ENCODE measurements around the gene AFF3.

The AFF3 gene

DNA sequence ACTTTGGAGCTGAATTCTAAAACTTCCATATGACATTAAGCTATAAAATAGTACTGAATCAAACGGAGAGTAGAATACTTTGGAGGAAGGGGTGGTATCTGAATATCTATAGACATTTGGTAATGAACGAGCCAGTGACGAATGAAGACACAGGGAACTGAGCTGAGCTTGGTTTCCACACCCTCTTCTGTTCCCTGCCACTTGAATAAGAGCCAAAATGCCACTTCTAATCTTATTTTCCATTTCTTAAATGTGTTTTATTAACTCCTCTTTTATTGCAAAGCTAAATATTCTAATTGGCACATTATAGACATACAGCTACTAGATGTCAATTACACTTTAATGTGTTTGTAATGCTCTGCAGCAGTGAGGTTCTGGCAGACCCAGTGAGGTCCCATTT, 76.1 kb downstream of the AFF3 start:
- DNase-seq = no peak

DNA sequence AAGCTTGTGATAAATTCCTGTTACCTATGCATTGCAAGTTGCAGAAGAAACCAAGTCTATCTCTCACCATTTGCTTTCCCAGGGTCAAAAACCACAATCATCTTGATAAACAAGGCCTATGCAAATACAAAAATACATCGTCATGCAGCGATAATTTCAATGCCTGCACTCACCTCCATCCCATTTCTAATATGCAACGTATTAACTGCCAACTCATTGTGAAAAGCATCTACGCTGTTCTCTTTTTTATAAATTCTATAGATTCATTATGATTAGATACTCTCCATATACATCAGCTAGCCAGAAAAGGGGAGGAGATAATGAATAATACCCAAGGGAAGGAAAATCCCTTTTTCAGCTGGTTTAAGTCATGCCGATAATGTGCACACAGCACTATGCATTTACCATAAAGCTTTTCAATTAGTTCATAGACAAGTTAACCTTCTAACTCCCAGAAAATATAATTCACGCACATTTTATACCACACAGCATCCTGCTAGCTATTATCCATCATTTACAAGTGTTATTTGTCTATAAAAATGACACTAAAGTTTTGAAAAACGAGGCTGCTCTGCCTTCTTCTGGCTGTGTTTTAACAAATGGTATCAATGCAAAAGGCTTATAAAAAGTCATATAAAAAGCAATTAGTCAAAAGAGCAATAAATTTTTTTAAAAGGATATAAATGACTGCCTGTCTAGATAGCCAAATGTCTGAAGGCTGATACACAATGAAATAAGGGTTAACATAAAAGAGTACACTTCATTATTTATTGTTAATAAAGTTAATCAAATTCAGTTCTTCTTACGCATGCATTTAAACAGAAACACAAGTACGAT, 77.6 kb downstream of the AFF3 start:
- DNase-seq = no peak

DNA sequence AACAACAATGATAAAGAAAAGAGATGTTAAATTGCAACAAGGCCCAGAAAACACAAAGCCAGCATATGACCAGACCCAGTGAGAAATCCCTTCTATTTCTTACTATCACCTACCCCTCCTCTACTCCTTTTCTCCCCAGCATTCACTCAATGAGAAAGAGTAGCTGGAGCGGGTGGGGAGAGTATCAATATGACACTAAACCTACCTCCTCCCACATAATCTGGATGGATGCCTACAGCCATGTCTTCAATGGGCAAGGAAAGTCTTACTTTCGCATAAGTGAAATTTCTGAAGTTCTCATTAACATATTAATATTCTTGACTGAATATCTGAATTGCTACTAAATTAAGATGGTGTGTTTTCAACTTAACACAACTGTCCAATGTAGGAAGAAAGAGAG, 78.2 kb downstream of the AFF3 start:
- no peak for DNase-seq

DNA sequence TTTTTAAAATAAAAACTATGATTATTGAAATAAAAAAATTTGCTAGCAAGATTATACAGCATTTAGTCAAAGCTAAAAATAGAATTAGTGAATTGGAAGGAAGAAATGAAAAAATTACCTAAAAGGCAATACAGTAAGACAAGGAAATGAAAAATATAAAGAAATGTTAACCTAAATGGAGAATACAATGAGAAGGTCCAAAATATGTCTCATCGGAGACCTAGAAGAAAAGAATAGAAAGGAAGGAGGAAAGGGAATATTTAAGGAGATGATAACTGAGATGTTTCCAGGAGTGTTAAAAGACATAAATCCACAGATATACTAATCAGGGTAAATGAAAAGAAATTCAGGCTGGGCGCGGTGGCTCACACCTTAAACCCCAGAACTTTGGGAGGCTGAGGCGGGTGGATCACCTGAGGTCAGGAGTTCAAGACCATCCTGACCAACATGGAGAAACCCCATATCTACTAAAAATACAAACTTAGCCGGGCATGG, 78.9 kb downstream of the AFF3 start:
- DNase-seq = no peak

DNA sequence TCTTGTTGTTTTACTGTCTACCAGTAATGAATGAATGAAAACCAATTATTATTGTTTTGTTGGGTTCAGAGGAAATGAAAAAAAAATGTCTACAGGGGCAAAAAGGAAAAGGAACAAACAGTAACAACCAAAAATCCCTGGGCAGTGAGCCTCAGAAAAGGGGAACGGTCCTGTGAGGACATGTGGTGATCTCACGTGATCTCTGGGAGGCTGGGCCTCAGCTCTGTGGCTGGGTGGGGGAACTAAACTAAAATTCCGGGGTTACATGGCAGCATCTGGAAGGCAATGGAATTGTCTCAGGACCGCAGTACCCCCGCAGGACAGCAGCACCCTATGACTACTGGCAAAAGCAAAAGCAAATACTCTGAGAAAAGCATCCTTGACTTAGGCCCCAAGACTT, 80.1 kb downstream of the AFF3 start:
- no peak for DNase-seq

DNA sequence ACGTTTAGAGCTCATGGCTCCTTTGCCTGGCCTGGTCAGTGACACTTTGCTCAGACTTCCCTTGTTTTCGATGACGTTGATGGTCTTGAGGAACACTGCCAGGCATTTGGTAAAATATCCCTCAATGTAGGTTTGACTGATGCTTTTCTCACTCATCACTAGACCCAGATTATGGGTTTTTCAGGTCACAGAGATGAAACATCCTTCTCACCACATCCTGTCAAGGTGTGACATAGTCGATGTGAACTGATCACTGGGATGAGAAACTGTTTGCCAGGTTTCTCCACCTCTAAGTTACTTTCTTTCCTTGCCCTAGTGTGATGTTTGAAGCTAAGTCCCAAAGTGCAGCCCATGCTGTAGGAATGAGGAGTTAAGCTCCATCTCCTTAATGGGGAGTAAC, 81.5 kb downstream of the AFF3 start:
- DNase-seq = no peak

DNA sequence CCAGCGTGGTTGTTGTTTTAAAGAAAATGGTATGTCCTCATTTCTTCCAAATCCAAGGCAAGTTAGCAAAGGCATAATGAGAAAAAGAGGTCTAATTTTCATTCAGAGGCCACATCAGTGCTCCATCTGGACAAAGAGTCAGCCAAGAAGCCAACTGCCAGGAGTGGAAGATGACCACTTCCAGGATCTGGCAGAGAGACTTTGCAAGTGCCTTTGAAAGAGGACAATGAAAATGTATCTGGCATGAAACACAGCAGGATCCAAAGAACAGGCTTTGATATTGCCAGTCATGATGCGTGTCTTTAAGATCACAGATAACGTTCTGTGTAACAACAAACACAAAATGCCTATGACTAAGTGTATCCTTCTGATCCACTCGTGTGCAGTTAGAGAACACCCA, 82.8 kb downstream of the AFF3 start:
- DNase-seq = no peak

DNA sequence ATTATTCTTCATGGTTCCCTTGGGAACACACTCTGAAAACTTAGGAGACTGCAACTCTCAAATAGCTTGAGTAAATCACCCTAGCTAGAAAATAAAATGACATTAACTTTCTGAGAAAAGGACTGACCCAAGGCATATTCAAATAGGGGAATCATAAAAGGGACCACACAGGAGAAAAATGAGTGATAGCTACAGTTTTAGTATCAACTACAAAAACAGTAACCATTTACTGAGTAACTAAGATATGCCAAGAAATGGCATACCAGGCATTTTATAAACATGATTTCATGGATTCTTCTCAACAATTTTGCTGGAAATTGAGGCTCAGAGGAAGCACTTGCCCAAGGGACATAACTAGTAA, 84.5 kb downstream of the AFF3 start:
- no peak for DNase-seq

DNA sequence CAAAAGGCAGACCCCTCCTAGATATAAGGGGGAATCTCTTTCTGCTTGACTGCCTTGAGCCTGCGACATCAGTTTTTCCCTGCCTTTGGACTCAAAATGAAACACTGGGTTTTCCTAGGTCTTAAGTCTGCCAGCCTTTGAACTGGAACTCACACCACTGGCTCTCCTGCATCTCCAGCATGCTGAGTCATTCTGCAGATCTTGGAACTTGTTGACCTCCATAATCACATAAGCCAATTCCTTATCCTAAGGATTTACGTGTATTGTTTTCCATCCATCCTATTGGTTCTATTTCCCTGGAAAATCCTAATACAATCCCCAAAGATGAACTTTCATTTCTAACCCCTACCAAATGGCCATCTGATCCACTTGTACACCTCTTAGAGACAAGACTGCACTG, 88.0 kb downstream of the AFF3 start:
- DNase-seq = no peak

DNA sequence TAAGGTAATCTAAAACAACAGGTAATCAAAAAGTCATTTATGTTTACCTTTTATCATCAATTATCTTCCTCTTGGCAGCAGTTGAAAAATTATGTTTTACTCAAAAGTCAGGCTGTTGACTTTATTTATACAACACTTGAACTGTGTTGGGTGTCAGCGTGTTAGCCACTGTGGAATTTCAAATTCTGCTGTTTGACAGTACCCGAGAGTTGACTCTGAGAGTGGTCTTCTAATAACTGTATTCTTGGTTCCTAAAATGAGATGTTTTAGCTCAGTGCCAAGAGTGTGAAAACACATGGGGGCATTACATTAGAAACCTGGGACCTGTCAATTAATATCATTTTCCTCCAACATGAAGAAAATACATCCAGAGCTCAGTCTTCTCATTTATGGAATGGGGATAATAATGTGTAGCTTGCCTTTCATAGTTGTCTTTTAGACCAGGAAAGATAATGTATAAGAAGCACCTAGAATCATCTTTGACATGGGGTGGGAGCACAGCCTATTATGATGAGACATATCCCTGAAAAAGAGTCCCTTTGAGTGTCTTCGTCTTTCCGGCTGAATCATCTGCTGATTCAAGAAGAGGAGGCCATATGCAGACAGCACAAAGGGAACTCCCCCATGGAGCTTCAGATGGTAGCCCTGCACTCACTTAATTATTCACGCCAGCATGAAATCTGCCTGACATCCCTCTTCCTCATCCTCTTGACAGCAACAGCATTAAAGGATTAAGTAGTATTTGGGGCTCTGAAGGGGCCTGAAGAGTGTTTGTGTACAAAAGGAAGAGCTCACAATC, 89.1 kb downstream of the AFF3 start:
- DNase-seq = no peak

DNA sequence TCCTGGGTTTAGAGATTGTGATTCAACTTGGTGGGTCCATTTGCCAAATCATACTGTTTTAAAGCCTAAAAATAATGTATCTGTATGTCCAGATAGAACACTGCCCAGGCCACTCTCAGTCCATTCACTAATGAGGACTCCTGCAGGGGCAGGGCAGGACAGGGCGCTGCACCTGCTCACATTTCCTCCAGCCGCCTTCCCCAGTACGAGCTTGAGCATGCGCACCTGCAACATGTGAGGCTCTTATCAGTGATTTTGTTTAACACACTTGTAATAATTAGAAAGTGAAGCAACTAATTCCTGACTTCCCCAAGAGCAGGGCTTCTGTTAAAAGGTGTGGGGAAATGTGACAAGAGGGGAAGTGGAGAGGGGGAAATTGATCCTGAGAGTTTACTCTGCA, 89.7 kb downstream of the AFF3 start:
- DNase-seq = no peak

DNA sequence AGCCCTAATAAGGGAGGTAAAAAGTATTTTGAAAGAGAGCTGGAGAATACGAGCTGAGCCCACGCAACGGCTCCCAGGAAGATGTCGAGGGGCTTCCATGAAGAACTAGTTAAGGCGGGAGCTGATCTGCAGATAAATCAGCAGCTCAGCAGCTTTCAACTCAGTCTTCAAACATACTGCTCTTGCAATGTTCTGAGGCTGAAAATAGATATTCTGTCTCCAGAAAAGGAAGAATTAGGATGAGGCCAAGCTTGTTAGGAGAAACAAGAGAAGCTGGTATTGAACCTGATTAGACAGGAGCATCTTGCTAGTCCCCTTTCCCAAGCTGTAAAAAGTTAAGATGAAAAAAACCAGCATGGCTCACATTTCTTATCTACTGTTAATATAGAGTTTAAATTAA, 91.1 kb downstream of the AFF3 start:
- DNase-seq = no peak

DNA sequence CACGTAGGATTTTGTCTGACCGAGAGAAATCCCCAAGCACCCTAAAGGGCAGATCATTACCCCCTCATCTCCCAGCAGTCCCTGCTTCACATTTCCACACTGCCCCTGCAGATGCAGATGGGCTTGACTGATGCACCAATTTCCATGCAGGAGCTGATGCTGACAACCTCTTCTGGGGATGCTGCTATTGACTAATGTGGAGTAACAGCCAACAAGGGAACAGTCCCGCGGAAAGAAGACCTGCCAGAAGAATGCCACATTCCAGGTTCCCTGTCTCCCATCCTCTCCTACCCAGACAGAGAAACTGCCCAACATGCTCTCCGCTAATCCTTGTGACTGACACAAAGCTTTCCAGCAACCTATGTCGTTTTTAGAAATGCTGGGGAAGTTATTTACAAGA, 91.7 kb downstream of the AFF3 start:
- DNase-seq = no peak

DNA sequence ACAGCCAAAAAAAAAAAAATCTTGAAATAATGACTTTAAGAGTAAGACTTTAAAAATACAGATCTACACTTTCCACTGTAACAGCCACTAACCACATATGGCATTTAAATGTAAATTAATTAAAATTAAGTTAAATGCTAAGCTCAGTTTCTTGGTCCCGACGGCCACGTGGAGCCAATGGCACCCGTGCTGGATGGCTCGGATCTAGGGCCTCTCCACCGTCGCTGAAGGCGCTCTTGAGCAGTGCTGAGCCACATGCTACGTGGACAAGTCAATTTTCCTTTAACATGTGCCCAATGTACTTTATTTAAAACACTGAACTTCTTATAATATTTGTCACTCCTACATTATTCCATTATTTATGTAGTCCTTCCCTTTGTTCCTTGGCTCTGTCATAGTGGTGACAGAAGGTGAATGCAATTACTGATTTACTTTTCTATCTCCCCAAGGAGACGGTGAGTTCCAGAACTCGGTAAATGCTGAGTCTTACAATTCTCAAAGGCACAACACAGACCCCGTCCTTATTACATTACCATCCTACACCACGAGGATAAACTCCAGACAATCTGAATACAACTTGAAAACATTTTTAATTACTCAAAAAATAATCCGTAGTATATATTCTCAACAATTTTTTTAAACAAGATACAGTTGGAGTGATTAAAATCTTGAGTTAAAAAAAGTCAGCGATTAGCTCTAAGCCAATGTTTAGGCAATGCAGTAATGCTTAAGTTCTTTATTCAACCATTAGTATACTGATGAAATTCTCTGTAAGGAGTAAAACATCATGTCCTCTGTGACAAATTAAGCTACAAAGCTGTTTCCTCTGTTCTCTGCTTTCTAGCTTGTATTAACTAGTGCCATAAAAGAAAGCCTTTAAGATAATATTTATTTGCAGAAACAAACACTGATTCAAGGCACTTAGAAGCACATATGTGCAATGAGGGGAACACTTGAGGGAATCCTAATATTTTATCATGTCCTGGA, 95.1 kb downstream of the AFF3 start:
- no peak for DNase-seq

DNA sequence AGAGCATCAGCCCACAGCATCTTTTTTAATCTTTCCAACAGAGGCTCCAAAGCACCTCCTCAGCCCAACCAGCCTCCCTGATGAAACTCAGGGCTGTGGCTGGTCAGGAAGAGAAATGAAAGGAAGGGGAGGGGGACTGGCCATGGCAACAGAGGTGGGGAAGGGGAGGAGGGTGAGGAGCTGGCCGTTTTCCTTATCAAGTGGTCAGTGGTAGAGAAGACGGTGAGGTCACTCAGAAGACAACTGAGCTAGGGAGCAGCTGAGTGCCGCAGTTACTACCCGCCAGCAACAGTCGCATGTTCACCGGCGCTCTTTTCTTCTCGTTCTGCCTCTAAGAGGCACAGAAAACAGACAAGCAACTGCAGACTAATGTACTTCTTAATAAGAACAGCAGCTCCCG, 97.4 kb downstream of the AFF3 start:
- DNase-seq = no peak

DNA sequence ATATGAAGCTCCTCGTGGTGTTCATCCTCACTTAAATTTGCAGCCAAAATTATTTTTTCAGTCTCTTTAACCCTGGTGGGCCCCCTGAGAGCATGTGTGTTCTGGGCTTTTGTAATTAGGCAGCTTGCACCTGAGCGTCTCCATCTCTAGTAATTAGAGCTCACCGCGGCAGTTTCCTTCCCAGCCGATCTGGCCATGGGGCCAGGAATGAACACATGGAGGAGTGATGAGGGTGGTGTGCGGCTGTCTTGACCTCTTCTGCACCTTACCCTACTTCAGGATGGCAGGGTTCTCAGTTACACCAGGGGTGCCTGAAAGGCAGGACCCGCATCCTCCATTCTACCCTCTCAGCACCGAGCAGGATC, 98.5 kb downstream of the AFF3 start:
- DNase-seq = no peak

DNA sequence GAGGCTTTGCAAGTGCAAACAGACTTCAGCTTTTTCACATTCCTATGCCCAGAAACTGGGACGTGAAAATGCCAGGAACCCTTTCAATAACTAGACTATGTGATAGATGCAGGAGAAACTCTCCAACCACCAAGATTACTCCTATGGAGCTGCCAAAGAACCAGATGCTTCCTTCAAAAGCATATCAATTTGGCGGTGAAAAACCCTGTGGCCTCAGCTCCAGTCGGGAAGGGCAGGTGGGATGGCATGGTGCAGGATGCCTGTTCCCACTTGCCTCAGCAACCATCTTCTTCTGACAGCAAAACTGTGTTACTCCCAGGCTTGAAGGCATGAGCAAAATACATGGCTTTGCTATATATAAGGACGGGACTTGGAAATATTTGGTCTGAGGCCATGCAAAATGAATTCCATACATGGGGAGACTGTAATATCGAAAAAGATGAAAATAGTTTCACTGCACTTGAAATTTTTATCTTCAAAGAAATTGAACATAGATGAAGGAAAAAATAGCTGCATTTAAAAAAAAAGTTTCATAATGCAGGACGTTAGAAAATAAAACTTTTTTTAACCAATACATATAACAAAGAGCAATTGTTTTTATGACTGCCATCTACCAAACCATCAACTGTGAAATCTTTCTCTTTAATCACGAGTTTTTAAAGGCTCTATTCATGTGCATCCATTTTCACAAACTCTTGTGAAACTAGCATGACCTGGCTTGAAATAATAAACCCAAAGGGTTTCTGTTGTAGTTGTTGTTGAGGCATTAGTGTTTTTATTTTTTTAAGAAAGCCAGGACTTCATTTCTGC, 99.1 kb downstream of the AFF3 start:
- DNase-seq = no peak

DNA sequence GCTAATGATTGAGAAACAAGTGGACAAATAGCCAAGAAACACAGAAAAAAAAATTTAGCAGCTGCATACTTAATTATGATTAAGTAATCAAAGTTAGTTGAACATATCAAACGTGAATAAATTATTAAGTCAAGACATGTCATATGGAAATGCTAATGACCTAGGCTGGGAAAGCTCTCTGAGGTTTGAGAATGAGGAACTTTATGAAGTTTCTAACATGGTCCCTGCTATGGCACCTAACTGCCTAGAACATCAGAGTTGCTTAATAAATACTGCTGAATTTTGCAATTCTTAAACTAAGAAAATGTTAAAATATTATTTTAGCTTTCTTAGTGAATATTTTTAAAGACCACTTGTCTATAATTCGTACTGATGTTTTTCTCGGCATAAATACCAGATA, 99.8 kb downstream of the AFF3 start:
- DNase-seq = no peak

DNA sequence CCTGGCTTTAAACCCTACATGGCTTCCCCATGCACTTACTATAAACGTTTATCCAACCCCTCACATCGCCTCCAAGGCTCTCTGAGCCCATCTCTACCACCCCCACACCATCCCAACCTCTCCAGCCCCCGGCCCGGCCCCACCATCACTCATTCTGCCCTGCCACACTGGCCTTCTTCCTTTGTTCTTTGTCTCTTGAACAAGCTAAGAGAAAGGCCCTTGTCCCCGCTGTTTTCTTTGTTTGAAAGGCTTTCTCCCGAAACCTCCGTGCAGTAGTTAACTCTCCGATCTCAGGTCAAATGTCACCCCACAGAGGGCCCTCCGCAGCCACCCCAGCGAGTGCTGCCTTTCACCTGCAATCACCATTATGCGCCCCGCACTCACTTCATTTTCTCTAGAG, 100.4 kb downstream of the AFF3 start:
- no peak for DNase-seq

DNA sequence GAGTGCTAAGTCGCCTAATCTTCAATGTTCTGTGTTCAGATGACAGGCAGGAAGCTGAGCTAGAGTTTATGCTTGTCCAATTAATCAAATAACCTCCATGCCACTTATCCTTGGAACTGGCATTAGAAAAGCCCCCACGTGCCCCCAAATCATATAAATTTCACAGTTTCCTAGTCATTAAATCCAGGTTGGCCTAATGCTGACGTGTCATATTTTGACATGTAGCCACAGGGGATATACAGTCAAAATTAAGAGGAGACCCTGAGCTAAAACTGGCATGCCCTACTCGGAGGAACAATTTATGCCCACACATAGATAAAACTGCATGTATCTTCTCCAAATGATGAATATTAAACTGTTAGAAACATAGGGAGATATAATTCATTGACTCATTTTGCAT, 101.0 kb downstream of the AFF3 start:
- no peak for DNase-seq

DNA sequence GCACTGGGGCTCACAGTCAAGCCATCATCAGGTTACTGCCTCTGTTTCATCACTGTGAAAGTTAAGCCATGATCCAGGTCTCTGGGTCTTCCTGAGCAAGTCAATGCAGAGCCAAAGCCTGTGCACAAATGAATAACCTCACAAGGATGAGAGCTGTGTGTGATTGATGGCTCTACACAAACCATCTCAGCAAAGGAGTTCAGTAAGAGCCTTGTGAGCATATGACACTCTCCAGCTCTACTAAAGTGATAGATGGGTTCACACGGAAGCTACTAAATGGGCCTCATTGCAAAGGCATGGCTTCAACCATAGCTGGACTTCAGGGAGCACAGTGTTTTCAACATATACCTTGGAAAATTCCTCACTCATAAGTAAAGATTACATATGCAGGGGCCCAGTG, 101.5 kb downstream of the AFF3 start:
- DNase-seq = no peak

DNA sequence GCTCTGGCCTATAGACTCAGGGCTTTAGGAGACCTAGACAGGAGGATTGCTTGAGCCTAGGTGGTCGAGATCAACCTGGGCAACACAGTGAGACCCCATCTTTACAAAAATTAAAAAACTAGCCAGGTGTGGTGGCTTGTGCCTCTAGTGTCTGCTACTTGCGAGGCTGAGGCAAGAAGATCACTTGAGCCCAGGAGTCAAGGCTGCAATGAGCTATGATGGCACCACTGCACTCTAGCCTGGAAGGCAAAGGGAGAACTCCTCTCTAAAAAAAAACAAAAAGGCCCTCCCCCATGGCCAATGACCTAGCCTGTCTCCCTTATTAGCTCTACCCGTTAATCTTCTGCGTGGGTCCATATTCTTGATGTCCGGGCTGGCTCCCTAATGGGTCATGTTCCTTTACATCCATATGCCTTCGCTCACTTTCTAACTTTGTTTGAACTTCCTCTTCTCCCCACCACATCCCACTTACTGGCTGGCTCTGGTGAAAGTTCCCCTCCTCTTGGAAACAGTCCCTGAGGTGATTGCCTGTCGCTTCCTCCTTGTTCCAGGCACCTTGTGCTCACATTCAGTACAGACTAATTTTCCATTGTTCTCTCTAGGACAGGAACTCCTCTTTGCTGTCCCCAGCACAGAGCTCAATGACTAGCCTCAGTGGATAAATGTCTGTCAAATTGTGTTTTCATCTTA, 103.0 kb downstream of the AFF3 start:
- no peak for DNase-seq

All from NCI-H1436 (cell line).